NCI-H1694 treated with DMSO at 0.1 percent for 48 hours (cell line): Measurements from ENCODE around the gene MSRB1.
A peak's percentile ranks its signal among the peaks of the same experiment; 100 is the strongest.
"Not testable (repeated sequence)": the region's sequence is repeated elsewhere in the genome, so short reads cannot be mapped to it uniquely, and the experiment has no call there.

ENCODE experiments used
- DNase-seq: peaks from one replicate; lab custom pipeline; 2025; lab: John Stamatoyannopoulos, UW

The MSRB1 gene

GRCh38 chr16:1978476-1979120 is 35.6 kb upstream of the MSRB1 start:
- no peak for DNase-seq

- no peak for DNase-seq
Observed at GRCh38 chr16:1977875-1978268, 34.9 kb upstream of the MSRB1 start.

GRCh38 chr16:1976951-1977874 is 34.2 kb upstream of the MSRB1 start:
- no peak for DNase-seq

DNA sequence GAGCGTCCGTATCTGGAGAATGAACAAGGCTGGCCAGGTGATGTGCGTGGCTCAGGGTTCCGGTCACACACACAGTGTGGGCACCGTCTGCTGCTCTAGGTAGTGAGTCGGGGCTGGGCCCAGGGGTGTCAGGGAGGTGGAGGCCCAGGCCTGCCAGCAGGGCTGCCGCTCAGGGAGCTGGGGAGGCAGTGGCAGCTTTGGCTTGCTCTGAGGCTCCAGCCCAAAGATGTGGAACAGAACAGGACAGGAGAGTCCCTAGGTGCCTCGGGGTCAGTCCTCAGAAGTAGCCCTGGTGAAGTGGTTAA is 33.2 kb upstream of the MSRB1 start:
- no peak for DNase-seq

- no peak for DNase-seq
Observed at GRCh38 chr16:1975432-1976215, 32.6 kb upstream of the MSRB1 start.

DNA sequence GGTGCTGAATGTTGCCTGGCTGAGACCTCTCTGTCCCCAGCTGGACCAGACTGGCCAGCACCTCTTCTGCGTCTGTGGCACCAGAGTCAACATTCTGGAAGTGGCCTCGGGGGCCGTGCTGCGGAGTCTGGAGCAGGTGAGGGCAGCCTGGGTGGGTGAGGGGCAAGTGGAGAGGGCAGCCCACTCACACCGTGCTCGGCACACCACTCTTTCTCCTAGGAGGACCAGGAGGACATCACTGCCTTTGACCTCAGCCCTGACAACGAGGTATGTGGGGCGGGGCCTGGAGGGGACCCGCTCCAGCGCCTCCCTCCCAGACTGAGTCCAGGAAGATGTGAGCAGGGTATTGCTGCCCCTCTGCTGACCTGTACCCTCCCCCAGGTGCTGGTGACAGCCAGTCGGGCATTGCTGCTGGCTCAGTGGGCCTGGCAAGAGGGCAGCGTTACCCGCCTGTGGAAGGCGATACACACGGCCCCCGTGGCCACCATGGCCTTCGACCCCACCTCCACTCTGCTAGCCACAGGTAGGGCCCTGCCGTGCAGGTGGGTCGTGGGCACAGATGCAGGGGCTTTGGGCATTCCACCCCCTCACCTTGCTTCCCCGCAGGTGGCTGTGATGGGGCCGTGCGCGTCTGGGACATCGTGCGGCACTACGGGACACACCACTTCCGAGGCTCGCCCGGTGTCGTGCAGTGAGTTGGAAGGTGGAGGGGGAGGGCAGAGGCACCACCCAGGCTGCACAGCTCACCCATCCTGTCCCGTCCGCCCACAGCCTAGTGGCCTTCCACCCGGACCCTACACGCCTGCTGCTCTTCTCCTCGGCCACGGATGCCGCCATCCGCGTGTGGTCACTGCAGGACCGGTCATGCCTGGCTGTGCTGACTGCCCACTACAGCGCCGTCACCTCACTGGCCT is 31.4 kb upstream of the MSRB1 start:
- DNase-seq: no peak

- DNase-seq: no peak
Observed at GRCh38 chr16:1973461-1974156, 30.6 kb upstream of the MSRB1 start.

- no peak for DNase-seq
Observed at GRCh38 chr16:1972490-1972877, 29.5 kb upstream of the MSRB1 start.

DNA sequence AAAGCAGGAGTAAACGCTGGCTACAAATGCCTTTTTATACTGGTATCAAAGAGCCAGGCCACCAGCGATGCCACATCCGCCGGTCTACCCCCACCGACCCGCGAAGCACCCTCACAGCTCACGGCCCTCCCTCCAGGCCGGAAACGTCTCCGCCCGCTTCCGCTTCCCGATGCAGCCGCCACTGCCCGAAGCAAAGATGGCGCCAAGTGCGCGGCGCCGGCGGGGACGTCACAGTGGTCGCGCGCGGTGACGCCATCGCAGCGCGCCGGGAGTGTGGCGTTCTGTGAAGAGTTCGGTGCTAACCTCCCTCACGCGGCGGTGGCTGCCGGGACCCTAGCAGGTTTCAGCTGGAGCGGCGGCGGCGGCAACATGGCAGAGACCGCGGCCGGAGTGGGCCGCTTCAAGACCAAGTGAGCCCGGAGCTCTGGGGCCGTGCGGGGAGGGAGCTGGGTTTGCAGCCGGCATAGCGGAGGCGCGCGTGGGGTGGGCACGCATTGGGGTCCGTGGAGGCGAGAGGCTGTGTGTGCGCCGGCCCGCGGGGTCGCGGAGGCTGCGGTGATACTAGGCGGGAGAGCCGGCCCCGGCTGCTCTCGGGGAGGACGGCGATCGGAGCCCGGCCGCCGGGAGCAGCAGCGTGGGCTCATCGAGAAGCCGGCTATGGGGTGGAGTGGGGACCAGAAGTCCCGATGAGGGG is 28.9 kb upstream of the MSRB1 start, which contains the start of gene TBL3:
Gene TBL3 (plus strand): TSS at position 258 of the 694 bp plus-strand sequence. CDS start 112 bp downstream, at position 370.
- DNase-seq: peak; percentile 71

- no peak for DNase-seq
Observed at GRCh38 chr16:1968146-1968953, 25.4 kb upstream of the MSRB1 start.

GRCh38 chr16:1966460-1966859 is 23.5 kb upstream of the MSRB1 start, which contains the start of gene RNF151:
TSS of gene RNF151 (plus strand) at chr16:1966856. CDS start at chr16:1966882, 26 bp downstream.
- DNase-seq: no peak

GRCh38 chr16:1965396-1966001 is 22.5 kb upstream of the MSRB1 start:
- no peak for DNase-seq

DNA sequence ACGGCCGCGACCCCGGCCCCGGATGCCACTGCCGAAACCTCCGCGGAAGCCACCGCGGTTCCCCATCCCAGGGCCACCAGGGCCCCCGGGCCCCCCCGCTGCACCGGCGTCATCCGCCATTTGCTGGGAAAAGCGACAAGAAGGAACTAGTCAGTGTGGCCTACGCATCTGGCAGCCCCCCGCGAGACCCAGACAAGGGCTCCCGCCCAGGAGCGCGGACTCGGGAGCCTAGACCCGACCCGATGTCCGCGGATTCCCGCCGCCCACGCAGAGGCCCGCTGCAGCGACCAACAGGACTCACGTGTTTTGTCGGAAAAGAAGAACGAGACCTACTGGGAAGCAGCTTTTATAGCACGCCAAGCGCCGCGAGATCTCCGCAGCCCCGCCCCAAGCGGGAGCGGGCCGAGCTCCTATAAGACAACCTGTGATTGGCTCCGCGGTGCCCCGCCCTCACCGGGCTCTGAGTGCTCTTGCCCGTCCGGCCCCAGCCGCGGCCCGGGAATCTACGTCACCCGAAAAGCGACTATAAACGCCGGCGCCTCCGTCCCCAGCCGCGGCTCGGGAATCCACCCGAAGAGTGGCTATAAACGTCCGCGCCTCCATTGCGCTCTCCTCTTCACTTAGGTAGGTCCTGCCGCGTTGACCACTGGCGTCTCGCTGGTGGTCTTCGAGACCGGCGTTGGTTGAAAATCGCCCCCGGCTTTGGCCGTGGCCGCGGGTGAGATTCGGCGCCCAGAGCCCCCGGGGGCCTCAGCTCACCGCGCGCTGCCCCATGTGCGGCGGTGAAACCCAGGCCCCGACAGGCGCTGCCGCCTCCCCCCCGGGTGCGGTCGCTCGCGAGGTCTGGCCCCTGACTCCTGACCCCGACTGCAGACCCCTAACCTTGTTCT is 21.8 kb upstream of the MSRB1 start, which contains the start of gene RPS2:
Gene RPS2 (minus strand): TSS at position 321 of the 890 bp plus-strand sequence. CDS start 201 bp downstream, at position 120.
- DNase-seq: peak; percentile 96

GRCh38 chr16:1963806-1964505 is 21.0 kb upstream of the MSRB1 start:
- DNase-seq: no peak

GRCh38 chr16:1962161-1963153 is 19.5 kb upstream of the MSRB1 start:
- not testable (repeated sequence) for DNase-seq

DNA sequence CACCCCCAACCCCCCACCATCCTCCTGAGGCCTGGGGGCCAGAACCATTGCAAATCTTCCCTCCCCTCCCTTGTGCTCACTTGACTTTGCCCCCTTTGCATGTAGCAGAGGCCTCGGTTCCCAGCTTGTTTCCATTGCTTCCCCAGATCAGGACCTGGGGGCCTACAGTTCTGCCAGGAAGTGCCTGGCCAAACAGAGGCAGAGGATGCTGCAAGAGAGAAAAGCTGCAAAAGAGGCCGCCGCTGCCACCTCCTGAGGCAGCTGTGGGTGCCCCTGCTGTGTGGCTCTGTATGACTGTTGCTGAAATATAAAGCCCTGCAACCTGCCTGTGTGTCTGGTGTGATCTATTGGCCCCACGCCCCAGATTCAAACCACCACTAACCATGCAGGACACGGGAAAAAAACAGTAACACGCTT is 18.7 kb upstream of the MSRB1 start:
- DNase-seq: no peak
